Thyroid gland (tissue), 4 donors: Measurements from ENCODE around the gene FAM53A.

ENCODE experiments used
- CTCF ChIP-seq, 6 experiments: fragments of 200-600 bp in 3 of 6; fragments of 450-650 bp in 3 of 6; sonication (generic) in 3 of 6; IDR thresholded peaks; one replicate each; pipeline ENCODE4 v1.5.1; 2016 to 2019; ENCODE audit warnings: antibody characterized with exemption in 6 of 6, mild to moderate bottlenecking in 2 of 6, inconsistent platforms in 1 of 6, moderate library complexity in 1 of 6
- POLR2A ChIP-seq, 2 donors: fragments of 450-650 bp; IDR thresholded peaks; one replicate each; pipeline ENCODE4 v1.6.1; 2017; ENCODE audit warnings: antibody characterized with exemption in 2 of 2, mild to moderate bottlenecking in 2 of 2, moderate library complexity in 1 of 2

- TF ChIP-seq CTCF (IDR thresholded peaks at IDR 0.05) (no peak), POLR2A (IDR thresholded peaks at IDR 0.05) (peak in 1 of 2 donors; percentile 25)
Measured at GRCh38 chr4:1683261-1683735, 815 bp downstream of the FAM53A start.
